ENCODE data around the gene MUC12. TPM values are rescaled to one million over a fixed set of nuclear protein-coding genes. Genes with fewer than 3 reads are reported as not detected.

Gene MUC12
- total and polyA plus RNA-seq, 9 of the 15 experiments (the other 6 are each of a cell fraction or from before 2014, with no cell fraction given): 0.23 to 1.2 (median 0.79) TPM; not detected in 1

GRCh38 chr7:101058355-101058754 lies 89.0 kb downstream of the MUC12 start (continued):
- TF ChIP-seq AFF1 (IDR thresholded peaks at IDR 0.05; ENCODE audit: low read depth in 1 of 2, partially characterized antibody in 2 of 2): peak in 1 of 2 experiments; percentile 96
- TF ChIP-seq CHAMP1 (IDR thresholded peaks at IDR 0.05): peak; percentile 61; the same call in 1 of the 2 replicates
- peak; percentile 100 for TF ChIP-seq REST (IDR thresholded peaks at IDR 0.05; ENCODE audit: borderline replicate concordance)
- peak; percentile 98 for TF ChIP-seq REST (CRISPR knock-in tag; IDR thresholded peaks at IDR 0.05; ENCODE audit: low read depth)
- TF ChIP-seq CREB1 (IDR thresholded peaks at IDR 0.05): no peak
- 0 out of 2 replicates have a peak, but pooled peaks have one; percentile 20 for TF ChIP-seq CREB1 (CRISPR knock-in tag; IDR thresholded peaks at IDR 0.05)
- TF ChIP-seq HDAC2 (IDR thresholded peaks at IDR 0.05): peak; percentile 60; the same call in 1 of the 2 replicates
- peak; percentile 99 for TF ChIP-seq EHMT2 (IDR thresholded peaks at IDR 0.05)
- peak; percentile 76; the same call in 1 of the 2 replicates for TF ChIP-seq ZNF232 (CRISPR knock-in tag; IDR thresholded peaks at IDR 0.05)
- TF ChIP-seq ZNF24 (IDR thresholded peaks at IDR 0.05): 0 out of 2 replicates have a peak, but pooled peaks have one; percentile 27
- TF ChIP-seq SRF (CRISPR knock-in tag; IDR thresholded peaks at IDR 0.05): peak in 1 of 2 experiments; percentile 84; a peak in 2 of 4 replicates
- TF ChIP-seq NONO (IDR thresholded peaks at IDR 0.05; ENCODE audit: low read depth in 2 of 2, low read length in 1 of 2): no peak
- TF ChIP-seq SMAD3 (CRISPR knock-in tag; conservative IDR thresholded peaks at IDR 0.05): 0 out of 2 replicates have a peak, but pooled peaks have one; percentile 34

All from K562 (cell line).